CD14-positive monocyte (primary cell): ENCODE measurements around the gene SEC14L1. TPM values are rescaled to one million over a fixed set of nuclear protein-coding genes. Genes with fewer than 3 reads are reported as not detected.

ENCODE experiments used
- DNase-seq, 3 donors: peaks; one replicate each; pipeline ENCODE4 v3.0.0-alpha.2; 2011 to 2022
- H2AFZ ChIP-seq: 2 replicates; pipeline ENCODE4 v1.6.0; 2012; ENCODE audit warnings: mild to moderate bottlenecking, low read depth, low read length, inconsistent platforms; ENCODE audit not compliant: insufficient read depth, poor library complexity, severe bottlenecking
- H3K27ac ChIP-seq, 2 donors: 1 replicate in 1 of 2; 2 replicates in 1 of 2; pipeline ENCODE4 v1.5.1; 2012 to 2013; ENCODE audit warnings: low read length in 2 of 2, control low read depth in 1 of 2, inconsistent platforms in 1 of 2, low read depth in 1 of 2, mild to moderate bottlenecking in 1 of 2
- H3K27me3 ChIP-seq, 2 donors: one replicate each; pipeline versions ENCODE4 v1.6.0 to v1.6.1; 2011 to 2013; ENCODE audit warnings: low read length in 2 of 2; ENCODE audit not compliant: control insufficient read depth in 2 of 2, insufficient read depth in 2 of 2
- H3K36me3 ChIP-seq, 2 donors: replicated peaks in 1 of 2; 1 replicate in 1 of 2; 2 replicates in 1 of 2; pipeline versions ENCODE4 v1.5.1 to v1.6.1; 2012 to 2013; ENCODE audit warnings: low read length in 2 of 2, control low read depth in 1 of 2, inconsistent platforms in 1 of 2, mild to moderate bottlenecking in 1 of 2; ENCODE audit not compliant: insufficient read depth in 2 of 2, control insufficient read depth in 1 of 2
- H3K4me1 ChIP-seq, 2 donors: 1 replicate in 1 of 2; 2 replicates in 1 of 2; pipeline versions ENCODE4 v1.5.1 to v1.6.1; 2012 to 2013; ENCODE audit warnings: low read length in 2 of 2, control low read depth in 1 of 2, inconsistent platforms in 1 of 2, mild to moderate bottlenecking in 1 of 2, moderate library complexity in 1 of 2; ENCODE audit not compliant: insufficient read depth in 2 of 2, control insufficient read depth in 1 of 2
- H3K4me2 ChIP-seq: replicated peaks from 2 replicates; pipeline ENCODE3; 2012; ENCODE audit warnings: low read length, moderate library complexity, mild to moderate bottlenecking; ENCODE audit not compliant: poor library complexity, severe bottlenecking; ENCODE audit errors: extremely low read depth
- H3K4me3 ChIP-seq, 3 experiments: fragments of 200-600 bp in 1 of 3; sonication (generic) in 1 of 3; replicated peaks in 1 of 3; 1 replicate in 2 of 3; 2 replicates in 1 of 3; pipeline ENCODE4 v1.5.1; 2011 to 2013; ENCODE audit warnings: low read length in 3 of 3, mild to moderate bottlenecking in 3 of 3, control low read depth in 2 of 3, low read depth in 2 of 3, inconsistent platforms in 1 of 3, moderate library complexity in 1 of 3
- H3K79me2 ChIP-seq: 2 replicates; pipeline ENCODE4 v1.6.0; 2012; ENCODE audit warnings: mild to moderate bottlenecking, control low read depth, inconsistent platforms, low read length, moderate library complexity; ENCODE audit not compliant: insufficient read depth
- H3K9ac ChIP-seq: 2 replicates; pipeline ENCODE4 v1.6.0; 2017; ENCODE audit warnings: low read length, mild to moderate bottlenecking; ENCODE audit not compliant: insufficient read depth, poor library complexity, severe bottlenecking
- H3K9me3 ChIP-seq, 2 donors: replicated peaks in 1 of 2; 1 replicate in 1 of 2; 2 replicates in 1 of 2; pipeline versions ENCODE4 v1.5.1 to v1.6.1; 2012 to 2013; ENCODE audit warnings: low read length in 2 of 2, control low read depth in 1 of 2; ENCODE audit not compliant: control insufficient read depth in 1 of 2, insufficient read depth in 1 of 2
- H4K20me1 ChIP-seq: 2 replicates; pipeline ENCODE4 v1.6.0; 2012; ENCODE audit warnings: mild to moderate bottlenecking, low read length, control low read depth, moderate library complexity; ENCODE audit not compliant: insufficient read depth
- H3K27ac Mint-ChIP-seq, 7 donors: one replicate each; pipeline ENCODE4 v1.8.0; 2020; ENCODE audit warnings: mild to moderate bottlenecking in 7 of 7, mixed read lengths in 7 of 7, moderate library complexity in 6 of 7, inconsistent platforms in 2 of 7
- H3K27me3 Mint-ChIP-seq, 3 donors: one replicate each; pipeline ENCODE4 v1.8.0; 2021 to 2022; ENCODE audit warnings: low read depth in 3 of 3, mild to moderate bottlenecking in 3 of 3, mixed read lengths in 3 of 3, moderate library complexity in 3 of 3, inconsistent platforms in 1 of 3
- H3K36me3 Mint-ChIP-seq, 2 donors: one replicate each; pipeline ENCODE4 v1.8.0; 2020; ENCODE audit warnings: mixed read lengths in 2 of 2, inconsistent platforms in 1 of 2, mild to moderate bottlenecking in 1 of 2
- H3K4me1 Mint-ChIP-seq: one replicate; pipeline ENCODE4 v1.8.0; 2020; ENCODE audit warnings: mild to moderate bottlenecking, mixed read lengths
- H3K4me3 Mint-ChIP-seq, 2 donors: one replicate each; pipeline ENCODE4 v1.8.0; 2020; ENCODE audit warnings: mild to moderate bottlenecking in 2 of 2, mixed read lengths in 2 of 2, moderate library complexity in 1 of 2
- H3K9me3 Mint-ChIP-seq, 7 donors: one replicate each; pipeline ENCODE4 v1.8.0; 2020 to 2022; ENCODE audit warnings: mixed read lengths in 7 of 7, mild to moderate bottlenecking in 6 of 7, moderate library complexity in 6 of 7, inconsistent platforms in 2 of 7
- WGBS: methylation state at CpG from one replicate; pipeline ENCODE4 v1.1.5; 2013; ENCODE audit warnings: missing lambda C conversion rate; ENCODE audit not compliant: insufficient coverage; 5-methylcytosine and 5-hydroxymethylcytosine counted together
- intact Hi-C, 2 donors: fragments of 100-400 bp; cut with micrococcal nuclease; formaldehyde crosslinking; loops; one replicate each; pipeline versions ENCODE4 v1.15.0 to v1.15.1; 2023
- polyA plus RNA-seq, 3 donors: library from polyadenylated mRNA; depleted of rRNA in 1 of 3; unstranded in 2 of 3; stranded (reverse) in 1 of 3; fragments of 300-500 nt in 2 of 3; fragments of >200 nt in 1 of 3; fragmentation: Illumina TruSeq in 2 of 3; gene quantifications; 1 replicate in 2 of 3; 2 replicates in 1 of 3; pipeline ENCODE4 v1.2.3, GENCODE V29; 2012 to 2021
- TF ChIP-seq, protein P1 (sequence below): fragments of 200-600 bp; IDR thresholded peaks from one replicate; pipeline ENCODE4 v1.8.0; 2022; ENCODE audit warnings: antibody characterized with exemption, mild to moderate bottlenecking

Gene SEC14L1
- polyA plus RNA-seq, 3 donors = 34.1 to 76.4 (median 43.2) TPM

DNA sequence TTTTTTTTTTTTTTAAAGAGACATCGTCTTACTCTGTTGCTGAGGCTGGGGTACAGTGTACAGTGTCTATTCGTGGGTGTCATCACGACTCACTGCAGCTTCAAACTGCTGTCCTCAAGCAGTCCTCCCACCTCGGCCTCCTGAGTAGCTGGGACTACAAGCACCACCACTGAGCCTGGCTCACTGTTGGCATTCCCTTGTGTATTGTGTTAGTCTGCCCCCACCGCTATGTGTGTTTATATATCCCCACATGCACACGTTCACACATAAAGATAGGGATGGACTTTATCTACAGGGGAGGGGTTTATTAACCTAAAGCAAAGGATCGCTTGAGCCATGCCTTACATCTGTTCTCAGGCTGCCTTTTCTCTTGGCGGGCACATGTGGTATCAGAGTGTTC lies 63.8 kb downstream of the SEC14L1 start:
- 100% methylated on average over 2 of the region's 8 CpGs for WGBS
- Histone ChIP-seq H3K9ac (no peak overlapping the region), H4K20me1 (peaks cover 82% of the 10 kb centered on the region), H3K36me3 (peaks cover 86 to 97% of the 10 kb centered on the region in 2 donors), H2AFZ (no peak overlapping the region), H3K27me3 (no peaks in the 10 kb centered on the region), H3K9me3 (no peaks in the 10 kb centered on the region), H3K27ac (no peak overlapping the region), H3K79me2 (no peaks in the 10 kb centered on the region), H3K4me3 (no peak overlapping the region), H3K4me2 (no peak overlapping the region), H3K4me1 (peaks cover 10 to 12% of the 10 kb centered on the region in 2 donors)
- H3K4me1 Mint-ChIP-seq = peaks cover 15% of the 10 kb centered on the region
- H3K4me3 Mint-ChIP-seq = no peak overlapping the region
- intact Hi-C loops = no loop called here
- peaks cover 92 to 100% of the 10 kb centered on the region in 2 donors for H3K36me3 Mint-ChIP-seq
- TF ChIP-seq, protein P1, sequence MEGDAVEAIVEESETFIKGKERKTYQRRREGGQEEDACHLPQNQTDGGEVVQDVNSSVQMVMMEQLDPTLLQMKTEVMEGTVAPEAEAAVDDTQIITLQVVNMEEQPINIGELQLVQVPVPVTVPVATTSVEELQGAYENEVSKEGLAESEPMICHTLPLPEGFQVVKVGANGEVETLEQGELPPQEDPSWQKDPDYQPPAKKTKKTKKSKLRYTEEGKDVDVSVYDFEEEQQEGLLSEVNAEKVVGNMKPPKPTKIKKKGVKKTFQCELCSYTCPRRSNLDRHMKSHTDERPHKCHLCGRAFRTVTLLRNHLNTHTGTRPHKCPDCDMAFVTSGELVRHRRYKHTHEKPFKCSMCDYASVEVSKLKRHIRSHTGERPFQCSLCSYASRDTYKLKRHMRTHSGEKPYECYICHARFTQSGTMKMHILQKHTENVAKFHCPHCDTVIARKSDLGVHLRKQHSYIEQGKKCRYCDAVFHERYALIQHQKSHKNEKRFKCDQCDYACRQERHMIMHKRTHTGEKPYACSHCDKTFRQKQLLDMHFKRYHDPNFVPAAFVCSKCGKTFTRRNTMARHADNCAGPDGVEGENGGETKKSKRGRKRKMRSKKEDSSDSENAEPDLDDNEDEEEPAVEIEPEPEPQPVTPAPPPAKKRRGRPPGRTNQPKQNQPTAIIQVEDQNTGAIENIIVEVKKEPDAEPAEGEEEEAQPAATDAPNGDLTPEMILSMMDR = no peak
- H3K9me3 Mint-ChIP-seq = peaks cover 0 to 2% (median 0%) of the 10 kb centered on the region in 7 donors
- H3K27ac Mint-ChIP-seq = peak overlapping the region in 2 of 7 donors; percentile 32 to 40
- no peaks in the 10 kb centered on the region for H3K27me3 Mint-ChIP-seq
- DNase-seq = no peak

DNA sequence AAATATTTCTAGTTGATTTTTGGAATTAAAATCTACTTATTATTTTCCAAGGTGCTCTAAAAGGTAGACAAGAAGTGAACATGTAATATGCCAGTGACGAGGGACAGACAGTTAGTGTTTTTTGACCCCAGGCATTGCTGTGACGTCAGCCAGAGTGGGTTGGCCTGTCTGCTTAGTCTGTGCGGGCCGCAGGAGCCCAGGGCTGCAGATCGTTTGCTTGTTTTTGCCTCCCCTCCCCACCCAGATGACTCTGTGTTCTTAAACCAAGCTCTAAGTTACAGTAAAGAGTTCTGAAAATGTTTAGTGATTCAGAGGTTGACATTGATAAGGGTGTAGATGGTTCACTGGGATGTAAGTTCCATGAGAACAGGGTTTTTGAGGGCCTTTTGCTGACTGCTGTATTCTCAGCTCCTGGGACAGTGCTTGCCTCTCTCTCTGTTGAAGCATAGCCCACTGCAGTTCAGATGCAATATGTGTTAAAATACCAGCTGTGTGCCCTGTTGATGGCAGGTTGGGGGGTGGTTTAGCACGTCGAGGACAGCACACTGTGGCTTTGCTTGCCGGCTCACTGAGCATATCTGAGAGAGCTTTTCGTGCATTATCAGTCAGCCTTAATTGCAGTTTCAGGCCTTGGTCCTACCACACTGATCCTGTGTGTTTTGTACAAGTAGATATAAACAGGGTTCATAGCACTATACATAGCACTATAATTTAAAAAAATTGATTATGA lies 64.8 kb downstream of the SEC14L1 start:
- Mint-ChIP-seq H3K9me3 (peaks cover 0 to 2% (median 0%) of the 10 kb centered on the region in 7 donors), H3K27ac (peak overlapping the region in 2 of 7 donors; percentile 70 to 77), H3K27me3 (no peaks in the 10 kb centered on the region), H3K36me3 (peaks cover 92 to 100% of the 10 kb centered on the region in 2 donors), H3K4me3 (no peak overlapping the region), H3K4me1 (peaks cover 15% of the 10 kb centered on the region)
- Histone ChIP-seq H3K9me3 (no peaks in the 10 kb centered on the region), H3K4me1 (peaks cover 10 to 12% of the 10 kb centered on the region in 2 donors), H3K27ac (peak overlapping the region in 1 of 2 donors; percentile 36), H4K20me1 (peaks cover 82% of the 10 kb centered on the region), H3K27me3 (no peaks in the 10 kb centered on the region), H3K79me2 (no peaks in the 10 kb centered on the region), H2AFZ (no peak overlapping the region), H3K4me2 (no peak overlapping the region), H3K4me3 (no peak overlapping the region), H3K9ac (no peak overlapping the region), H3K36me3 (peaks cover 87 to 97% of the 10 kb centered on the region in 2 donors)
- WGBS = 94% methylated on average over 5 of the region's 9 CpGs
- DNase-seq = no peak
- intact Hi-C loops = no loop called here
- TF ChIP-seq, protein P1 = no peak
